ENCODE results near the gene ARHGEF1.

ARHGEF1 gene

GRCh38 chr19:41919948-41920712 is 37.1 kb downstream of the ARHGEF1 start:
- H3K36me3 Mint-ChIP-seq, result no peaks in the 10 kb centered on the region
- peaks cover 10% of the 10 kb centered on the region for H3K4me1 Mint-ChIP-seq
- no peak for DNase-seq
- H3K4me3 Mint-ChIP-seq, result no peak overlapping the region
- H3K27ac Mint-ChIP-seq, result no peak overlapping the region
- CTCF ChIA-PET, result no interaction called here
- no peaks in the 10 kb centered on the region for H3K9me3 Mint-ChIP-seq
- H3K27me3 Mint-ChIP-seq, result peaks cover 27% of the 10 kb centered on the region

- Mint-ChIP-seq H3K4me3 (no peak overlapping the region), H3K27ac (no peak overlapping the region), H3K4me1 (peaks cover 10% of the 10 kb centered on the region), H3K27me3 (peaks cover 27% of the 10 kb centered on the region), H3K9me3 (no peaks in the 10 kb centered on the region), H3K36me3 (no peaks in the 10 kb centered on the region)
- no peak for DNase-seq
- CTCF ChIA-PET, result no interaction called here
Observed at GRCh38 chr19:41920882-41921576, 38.0 kb downstream of the ARHGEF1 start.

GRCh38 chr19:41921577-41922576 is 38.9 kb downstream of the ARHGEF1 start:
- Mint-ChIP-seq H3K4me1 (peaks cover 10% of the 10 kb centered on the region), H3K36me3 (no peaks in the 10 kb centered on the region), H3K4me3 (no peak overlapping the region), H3K9me3 (no peaks in the 10 kb centered on the region), H3K27me3 (peaks cover 27% of the 10 kb centered on the region), H3K27ac (no peak overlapping the region)
- CTCF ChIA-PET, result no interaction called here
- no peak for DNase-seq

- Mint-ChIP-seq H3K4me1 (peaks cover 10% of the 10 kb centered on the region), H3K36me3 (no peaks in the 10 kb centered on the region), H3K27ac (no peak overlapping the region), H3K9me3 (no peaks in the 10 kb centered on the region), H3K27me3 (peaks cover 27% of the 10 kb centered on the region), H3K4me3 (no peak overlapping the region)
- CTCF ChIA-PET, result no interaction called here
- DNase-seq, result no peak
Observed at GRCh38 chr19:41922585-41922984, 39.6 kb downstream of the ARHGEF1 start.

- H3K4me1 Mint-ChIP-seq, result peaks cover 12% of the 10 kb centered on the region
Observed at GRCh38 chr19:41923045-41923788, 40.2 kb downstream of the ARHGEF1 start.

GRCh38 chr19:41924151-41925145 is 41.5 kb downstream of the ARHGEF1 start:
- Mint-ChIP-seq H3K27ac (no peak overlapping the region), H3K4me3 (no peak overlapping the region), H3K9me3 (no peaks in the 10 kb centered on the region), H3K36me3 (no peaks in the 10 kb centered on the region), H3K27me3 (peaks cover 34% of the 10 kb centered on the region), H3K4me1 (peaks cover 19% of the 10 kb centered on the region)
- CTCF ChIA-PET, result interaction anchor here (1.0 kb wide), 1 partner anchor 9 kb away, joined by 3 read pairs; no protein-coding TSS in a partner anchor
- DNase-seq, result no peak

More at GRCh38 chr19:41923045-41923788, 40.2 kb downstream of the ARHGEF1 start:
- no peaks in the 10 kb centered on the region for H3K36me3 Mint-ChIP-seq
- H3K27me3 Mint-ChIP-seq, result peaks cover 27% of the 10 kb centered on the region
- H3K27ac Mint-ChIP-seq, result no peak overlapping the region
- CTCF ChIA-PET, result no interaction called here
- no peaks in the 10 kb centered on the region for H3K9me3 Mint-ChIP-seq
- no peak overlapping the region for H3K4me3 Mint-ChIP-seq
- DNase-seq, result no peak

GRCh38 chr19:41925208-41926003 is 42.4 kb downstream of the ARHGEF1 start:
- CTCF ChIA-PET, result interaction anchor here (1.0 kb wide), 1 partner anchor 8 kb away, joined by 3 read pairs; no protein-coding TSS in a partner anchor
- Mint-ChIP-seq H3K27me3 (peaks cover 44% of the 10 kb centered on the region), H3K4me3 (no peak overlapping the region), H3K4me1 (peaks cover 28% of the 10 kb centered on the region), H3K27ac (no peak overlapping the region), H3K36me3 (no peaks in the 10 kb centered on the region), H3K9me3 (no peaks in the 10 kb centered on the region)
- DNase-seq, result no peak

- Mint-ChIP-seq H3K36me3 (no peaks in the 10 kb centered on the region), H3K27me3 (peaks cover 45% of the 10 kb centered on the region), H3K9me3 (no peaks in the 10 kb centered on the region), H3K4me3 (no peak overlapping the region), H3K27ac (no peak overlapping the region), H3K4me1 (peaks cover 34% of the 10 kb centered on the region)
- no peak for DNase-seq
- CTCF ChIA-PET, result no interaction called here
Observed at GRCh38 chr19:41926028-41926762, 43.2 kb downstream of the ARHGEF1 start.

- no peak overlapping the region for H3K27ac Mint-ChIP-seq
- CTCF ChIA-PET, result interaction anchor here (0.5 to 2.3 kb wide), 2 partner anchors 23 to 54 kb away, joined by 3 to 9 read pairs; no protein-coding TSS in a partner anchor
- H3K4me3 Mint-ChIP-seq, result no peak overlapping the region
- no peaks in the 10 kb centered on the region for H3K36me3 Mint-ChIP-seq
- DNase-seq, result no peak
- peaks cover 44% of the 10 kb centered on the region for H3K27me3 Mint-ChIP-seq
- H3K9me3 Mint-ChIP-seq, result no peaks in the 10 kb centered on the region
- peaks cover 35% of the 10 kb centered on the region for H3K4me1 Mint-ChIP-seq
Observed at GRCh38 chr19:41926763-41927496, 43.9 kb downstream of the ARHGEF1 start.

- CTCF ChIA-PET, result interaction anchor here (0.5 to 2.3 kb wide), 3 partner anchors 23 to 54 kb away, joined by 3 to 9 read pairs (median 5); no protein-coding TSS in a partner anchor
- Mint-ChIP-seq H3K27me3 (peaks cover 43% of the 10 kb centered on the region), H3K4me1 (peaks cover 31% of the 10 kb centered on the region), H3K36me3 (no peaks in the 10 kb centered on the region), H3K9me3 (no peaks in the 10 kb centered on the region), H3K4me3 (no peak overlapping the region), H3K27ac (no peak overlapping the region)
- peak; percentile 52 for DNase-seq
Observed at GRCh38 chr19:41927497-41928192, 44.7 kb downstream of the ARHGEF1 start.

Data from activated naive CD4-positive, alpha-beta T cell treated with anti-CD3 and anti-CD28 coated beads, Interleukin-2, amount 10 ng/mL, durations not matched to agents 7 days and 5 days (primary cell).